Neural cell (in vitro differentiated cells): ENCODE results near the gene TNFRSF13B. TPM values are rescaled to one million over a fixed set of nuclear protein-coding genes. Genes with fewer than 3 reads are reported as not detected.

ENCODE experiments used
- H2AFZ ChIP-seq: fragments of 200-600, 300-800 bp; sonication (generic), shearing (Covaris generic); 2 replicates; pipeline ENCODE4 v1.6.0; 2014; ENCODE audit warnings: low read depth, mild to moderate bottlenecking, antibody characterized with exemption, low read length, moderate library complexity
- H3F3A ChIP-seq: fragments of 200-600 bp; shearing (Covaris generic); 2 replicates; pipeline ENCODE4 v1.6.1; 2016; ENCODE audit warnings: mild to moderate bottlenecking, moderate library complexity, mixed read lengths, antibody characterized with exemption, low read length; ENCODE audit not compliant: insufficient read depth, poor library complexity, severe bottlenecking
- H3K27ac ChIP-seq: fragments of 200-600, 300-800 bp; sonication (generic), shearing (Covaris generic); 2 replicates; pipeline ENCODE4 v1.5.1; 2014; ENCODE audit warnings: mild to moderate bottlenecking, low read length, moderate library complexity
- H3K27me3 ChIP-seq: fragments of 300-800, 200-600 bp; sonication (generic), shearing (Covaris generic); 2 replicates; pipeline ENCODE4 v1.6.0; 2014; ENCODE audit warnings: mild to moderate bottlenecking, low read depth, low read length, moderate library complexity; ENCODE audit not compliant: insufficient read depth
- H3K36me3 ChIP-seq: fragments of 300-800, 200-600 bp; sonication (generic), shearing (Covaris generic); 2 replicates; pipeline ENCODE4 v1.5.1; 2014; ENCODE audit warnings: mild to moderate bottlenecking, antibody characterized with exemption, low read length, moderate library complexity; ENCODE audit not compliant: insufficient read depth
- H3K4me2 ChIP-seq: fragments of 300-800, 200-600 bp; sonication (generic), shearing (Covaris generic); 2 replicates; pipeline ENCODE4 v1.6.0; 2014; ENCODE audit warnings: mild to moderate bottlenecking, low read length
- H3K4me3 ChIP-seq: fragments of 300-800, 200-600 bp; sonication (generic), shearing (Covaris generic); 2 replicates; pipeline ENCODE4 v1.5.1; 2014; ENCODE audit warnings: mild to moderate bottlenecking, low read length, moderate library complexity
- H3K79me2 ChIP-seq: fragments of 200-600 bp; shearing (Covaris generic); replicated peaks from 2 replicates; pipeline ENCODE4 v1.6.0; 2014; ENCODE audit warnings: mild to moderate bottlenecking, low read length, moderate library complexity; ENCODE audit not compliant: insufficient read depth
- H3K9ac ChIP-seq: fragments of 300-800, 200-600 bp; sonication (generic), shearing (Covaris generic); 2 replicates; pipeline ENCODE4 v1.6.1; 2016; ENCODE audit warnings: mild to moderate bottlenecking, low read length, mixed read lengths
- H3K9me2 ChIP-seq: fragments of 200-600 bp; shearing (Covaris generic); 2 replicates; pipeline ENCODE4 v1.6.1; 2016; ENCODE audit warnings: mild to moderate bottlenecking, low read length, mixed read lengths; ENCODE audit not compliant: insufficient read depth
- H3K9me3 ChIP-seq: fragments of 200-600, 300-800 bp; sonication (generic), shearing (Covaris generic); 2 replicates; pipeline ENCODE4 v1.6.1; 2016; ENCODE audit warnings: mild to moderate bottlenecking, mixed run types, low read length, moderate library complexity, mixed read lengths
- H4K20me1 ChIP-seq: fragments of 200-600 bp; shearing (Covaris generic); 2 replicates; pipeline ENCODE4 v1.6.1; 2016; ENCODE audit warnings: mild to moderate bottlenecking, mixed run types; ENCODE audit not compliant: insufficient read depth
- EP300 ChIP-seq: fragments of 450-650 bp; conservative IDR thresholded peaks from 2 replicates; pipeline ENCODE4 v1.6.1; 2014; ENCODE audit warnings: antibody characterized with exemption, mild to moderate bottlenecking, moderate library complexity; ENCODE audit not compliant: poor library complexity, severe bottlenecking
- EZH2 ChIP-seq: fragments of 200-600, 300-800 bp; shearing (Covaris generic), sonication (generic); IDR thresholded peaks from 2 replicates; pipeline ENCODE4 v1.6.1; 2014; ENCODE audit warnings: antibody characterized with exemption, low read length, borderline replicate concordance, mild to moderate bottlenecking; ENCODE audit not compliant: insufficient read depth, poor library complexity, severe bottlenecking
- MXI1 ChIP-seq: fragments of 450-650 bp; conservative IDR thresholded peaks from 2 replicates; pipeline ENCODE4 v1.6.1; 2014; ENCODE audit warnings: antibody characterized with exemption, mild to moderate bottlenecking; ENCODE audit not compliant: poor library complexity, severe bottlenecking
- POLR2AphosphoS5 ChIP-seq: IDR thresholded peaks from 2 replicates; pipeline ENCODE4 v1.6.1; 2012
- RAD21 ChIP-seq: fragments of 450-650 bp; conservative IDR thresholded peaks from 2 replicates; pipeline ENCODE4 v1.6.1; 2014; ENCODE audit warnings: antibody characterized with exemption, mild to moderate bottlenecking, moderate library complexity
- SMC3 ChIP-seq: fragments of 450-650 bp; conservative IDR thresholded peaks from 2 replicates; pipeline ENCODE4 v1.6.1; 2014; ENCODE audit warnings: antibody characterized with exemption, mild to moderate bottlenecking, moderate library complexity; ENCODE audit not compliant: poor library complexity
- TAF1 ChIP-seq: IDR thresholded peaks from 2 replicates; pipeline ENCODE4 v1.6.1; 2012; ENCODE audit warnings: low read depth
- polyA plus RNA-seq: library from polyadenylated mRNA; depleted of rRNA; stranded (reverse); fragments of >200 nt; gene quantifications from 2 replicates; pipeline ENCODE4 v1.2.3, GENCODE V29; 2014
- TF ChIP-seq, protein P1 (sequence below): IDR thresholded peaks from 2 replicates; pipeline ENCODE4 v1.6.1; 2012; ENCODE audit warnings: borderline replicate concordance
- TF ChIP-seq, protein P2 (sequence below): fragments of 450-650 bp; IDR thresholded peaks from 2 replicates; pipeline ENCODE4 v1.5.1; 2014; ENCODE audit warnings: antibody characterized with exemption, mild to moderate bottlenecking, moderate library complexity; ENCODE audit not compliant: poor library complexity, severe bottlenecking

The TNFRSF13B gene
- polyA plus RNA-seq, 1 donor from 2014 or later = not detected

DNA sequence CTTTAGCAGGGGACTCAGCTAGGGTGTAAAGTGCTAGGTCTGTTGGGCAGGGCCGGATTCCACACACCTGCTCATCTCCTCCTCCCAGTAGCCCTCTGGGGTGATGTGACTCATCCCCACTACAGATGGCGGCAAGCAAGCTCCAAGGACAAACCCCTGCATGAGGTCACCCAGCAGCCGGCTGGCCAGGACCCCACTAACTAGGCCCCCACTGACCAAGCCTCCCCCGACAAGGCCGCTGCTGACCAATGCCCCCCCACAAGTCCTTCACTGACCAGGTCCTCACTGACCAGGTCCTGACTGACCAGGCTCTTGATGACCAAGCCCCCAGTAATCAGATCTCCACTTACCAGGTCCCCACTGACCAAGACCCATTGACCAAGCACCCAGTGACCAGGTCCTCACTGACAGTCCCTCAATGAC lies 36.7 kb downstream of the TNFRSF13B start:
- H3K9me3 ChIP-seq = no peaks in the 10 kb centered on the region
- no peak overlapping the region for H3K4me2 ChIP-seq
- no peak overlapping the region for H3K27ac ChIP-seq
- H4K20me1 ChIP-seq = no peaks in the 10 kb centered on the region
- no peak overlapping the region for H3K9ac ChIP-seq
- no peaks in the 10 kb centered on the region for H3K79me2 ChIP-seq
- H2AFZ ChIP-seq = no peak overlapping the region
- no peaks in the 10 kb centered on the region for H3K9me2 ChIP-seq
- no peaks in the 10 kb centered on the region for H3F3A ChIP-seq
- H3K4me3 ChIP-seq = no peak overlapping the region
- no peaks in the 10 kb centered on the region for H3K36me3 ChIP-seq
- TF ChIP-seq EP300 (no peak), TAF1 (no peak), EZH2 (no peak), RAD21 (no peak), SMC3 (no peak), MXI1 (no peak), POLR2AphosphoS5 (no peak)
- TF ChIP-seq, protein P1, sequence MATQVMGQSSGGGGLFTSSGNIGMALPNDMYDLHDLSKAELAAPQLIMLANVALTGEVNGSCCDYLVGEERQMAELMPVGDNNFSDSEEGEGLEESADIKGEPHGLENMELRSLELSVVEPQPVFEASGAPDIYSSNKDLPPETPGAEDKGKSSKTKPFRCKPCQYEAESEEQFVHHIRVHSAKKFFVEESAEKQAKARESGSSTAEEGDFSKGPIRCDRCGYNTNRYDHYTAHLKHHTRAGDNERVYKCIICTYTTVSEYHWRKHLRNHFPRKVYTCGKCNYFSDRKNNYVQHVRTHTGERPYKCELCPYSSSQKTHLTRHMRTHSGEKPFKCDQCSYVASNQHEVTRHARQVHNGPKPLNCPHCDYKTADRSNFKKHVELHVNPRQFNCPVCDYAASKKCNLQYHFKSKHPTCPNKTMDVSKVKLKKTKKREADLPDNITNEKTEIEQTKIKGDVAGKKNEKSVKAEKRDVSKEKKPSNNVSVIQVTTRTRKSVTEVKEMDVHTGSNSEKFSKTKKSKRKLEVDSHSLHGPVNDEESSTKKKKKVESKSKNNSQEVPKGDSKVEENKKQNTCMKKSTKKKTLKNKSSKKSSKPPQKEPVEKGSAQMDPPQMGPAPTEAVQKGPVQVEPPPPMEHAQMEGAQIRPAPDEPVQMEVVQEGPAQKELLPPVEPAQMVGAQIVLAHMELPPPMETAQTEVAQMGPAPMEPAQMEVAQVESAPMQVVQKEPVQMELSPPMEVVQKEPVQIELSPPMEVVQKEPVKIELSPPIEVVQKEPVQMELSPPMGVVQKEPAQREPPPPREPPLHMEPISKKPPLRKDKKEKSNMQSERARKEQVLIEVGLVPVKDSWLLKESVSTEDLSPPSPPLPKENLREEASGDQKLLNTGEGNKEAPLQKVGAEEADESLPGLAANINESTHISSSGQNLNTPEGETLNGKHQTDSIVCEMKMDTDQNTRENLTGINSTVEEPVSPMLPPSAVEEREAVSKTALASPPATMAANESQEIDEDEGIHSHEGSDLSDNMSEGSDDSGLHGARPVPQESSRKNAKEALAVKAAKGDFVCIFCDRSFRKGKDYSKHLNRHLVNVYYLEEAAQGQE = no peak
- TF ChIP-seq, protein P2, sequence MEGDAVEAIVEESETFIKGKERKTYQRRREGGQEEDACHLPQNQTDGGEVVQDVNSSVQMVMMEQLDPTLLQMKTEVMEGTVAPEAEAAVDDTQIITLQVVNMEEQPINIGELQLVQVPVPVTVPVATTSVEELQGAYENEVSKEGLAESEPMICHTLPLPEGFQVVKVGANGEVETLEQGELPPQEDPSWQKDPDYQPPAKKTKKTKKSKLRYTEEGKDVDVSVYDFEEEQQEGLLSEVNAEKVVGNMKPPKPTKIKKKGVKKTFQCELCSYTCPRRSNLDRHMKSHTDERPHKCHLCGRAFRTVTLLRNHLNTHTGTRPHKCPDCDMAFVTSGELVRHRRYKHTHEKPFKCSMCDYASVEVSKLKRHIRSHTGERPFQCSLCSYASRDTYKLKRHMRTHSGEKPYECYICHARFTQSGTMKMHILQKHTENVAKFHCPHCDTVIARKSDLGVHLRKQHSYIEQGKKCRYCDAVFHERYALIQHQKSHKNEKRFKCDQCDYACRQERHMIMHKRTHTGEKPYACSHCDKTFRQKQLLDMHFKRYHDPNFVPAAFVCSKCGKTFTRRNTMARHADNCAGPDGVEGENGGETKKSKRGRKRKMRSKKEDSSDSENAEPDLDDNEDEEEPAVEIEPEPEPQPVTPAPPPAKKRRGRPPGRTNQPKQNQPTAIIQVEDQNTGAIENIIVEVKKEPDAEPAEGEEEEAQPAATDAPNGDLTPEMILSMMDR = no peak
- no peaks in the 10 kb centered on the region for H3K27me3 ChIP-seq

DNA sequence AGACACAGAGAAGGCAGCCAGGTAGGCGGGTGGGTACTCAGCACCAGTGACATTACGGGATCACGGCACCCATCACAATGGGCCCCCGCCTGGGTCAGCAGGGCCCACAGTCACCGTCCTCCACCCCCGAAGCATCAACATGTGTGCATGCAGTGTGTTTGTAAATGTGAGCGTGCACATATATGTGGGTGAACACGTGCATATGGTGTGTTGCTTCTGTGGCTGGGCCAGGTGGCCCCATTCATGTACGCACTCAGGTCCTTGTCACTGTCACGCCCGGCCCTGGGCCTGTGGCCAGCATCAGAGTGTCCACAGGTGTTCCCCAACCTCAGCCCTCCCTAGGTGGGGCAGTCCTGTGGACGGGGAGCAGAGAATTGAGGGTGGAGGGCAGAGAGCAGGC lies 37.1 kb downstream of the TNFRSF13B start:
- no peak for TF ChIP-seq POLR2AphosphoS5
- no peak for TF ChIP-seq MXI1
- TF ChIP-seq EP300 = no peak
- no peaks in the 10 kb centered on the region for H3K27me3 ChIP-seq
- no peaks in the 10 kb centered on the region for H3K9me3 ChIP-seq
- H4K20me1 ChIP-seq = no peaks in the 10 kb centered on the region
- H3K36me3 ChIP-seq = no peaks in the 10 kb centered on the region
- H3F3A ChIP-seq = no peaks in the 10 kb centered on the region
- H3K9ac ChIP-seq = no peak overlapping the region
- H3K27ac ChIP-seq = no peak overlapping the region
- H3K4me3 ChIP-seq = no peak overlapping the region
- no peaks in the 10 kb centered on the region for H3K79me2 ChIP-seq
- H3K4me2 ChIP-seq = no peak overlapping the region
- H3K9me2 ChIP-seq = no peaks in the 10 kb centered on the region
- H2AFZ ChIP-seq = no peak overlapping the region
